ENCODE data around the gene KCNJ5.

The KCNJ5 gene

GRCh38 chr11:128868841-128869671 is 22.1 kb upstream of the KCNJ5 start:
- in situ Hi-C loops (cut with MboI; ENCODE audit: low sequenced_read_pairs) = no loop called here

GRCh38 chr11:128871168-128871610 is 20.0 kb upstream of the KCNJ5 start:
- in situ Hi-C loops (cut with MboI; ENCODE audit: low sequenced_read_pairs) = no loop called here

GRCh38 chr11:128872094-128872493 is 19.1 kb upstream of the KCNJ5 start:
- in situ Hi-C loops (cut with MboI; ENCODE audit: low sequenced_read_pairs) = no loop called here

GRCh38 chr11:128872594-128872993 is 18.6 kb upstream of the KCNJ5 start:
- in situ Hi-C loops (cut with MboI; ENCODE audit: low sequenced_read_pairs) = no loop called here

- in situ Hi-C loops (cut with MboI; ENCODE audit: low sequenced_read_pairs) = no loop called here
Observed at GRCh38 chr11:128874427-128874826, 16.7 kb upstream of the KCNJ5 start.

GRCh38 chr11:128876133-128876650 is 15.0 kb upstream of the KCNJ5 start:
- in situ Hi-C loops (cut with MboI; ENCODE audit: low sequenced_read_pairs) = no loop called here

- in situ Hi-C loops (cut with MboI; ENCODE audit: low sequenced_read_pairs) = no loop called here
Observed at GRCh38 chr11:128877726-128878125, 13.4 kb upstream of the KCNJ5 start.

GRCh38 chr11:128878455-128878854 is 12.7 kb upstream of the KCNJ5 start:
- in situ Hi-C loops (cut with MboI; ENCODE audit: low sequenced_read_pairs) = no loop called here

- in situ Hi-C loops (cut with MboI; ENCODE audit: low sequenced_read_pairs) = no loop called here
Observed at GRCh38 chr11:128879817-128880216, 11.3 kb upstream of the KCNJ5 start.

- in situ Hi-C loops (cut with MboI; ENCODE audit: low sequenced_read_pairs) = no loop called here
Observed at GRCh38 chr11:128881221-128881620, 9.9 kb upstream of the KCNJ5 start.

- in situ Hi-C loops (cut with MboI; ENCODE audit: low sequenced_read_pairs) = no loop called here
Observed at GRCh38 chr11:128882451-128882850, 8.7 kb upstream of the KCNJ5 start.

GRCh38 chr11:128884054-128884453 is 7.1 kb upstream of the KCNJ5 start:
- in situ Hi-C loops (cut with MboI; ENCODE audit: low sequenced_read_pairs) = no loop called here

GRCh38 chr11:128884703-128885338 is 6.3 kb upstream of the KCNJ5 start:
- in situ Hi-C loops (cut with MboI; ENCODE audit: low sequenced_read_pairs) = no loop called here

GRCh38 chr11:128886406-128887124 is 4.6 kb upstream of the KCNJ5 start:
- in situ Hi-C loops (cut with MboI; ENCODE audit: low sequenced_read_pairs) = no loop called here

- in situ Hi-C loops (cut with MboI; ENCODE audit: low sequenced_read_pairs) = no loop called here
Observed at GRCh38 chr11:128888034-128888985, 2.8 kb upstream of the KCNJ5 start.

- in situ Hi-C loops (cut with MboI; ENCODE audit: low sequenced_read_pairs) = no loop called here
Observed at GRCh38 chr11:128889657-128890213, 1.4 kb upstream of the KCNJ5 start.

- in situ Hi-C loops (cut with MboI; ENCODE audit: low sequenced_read_pairs) = no loop called here
Observed at GRCh38 chr11:128890216-128890542, 977 bp upstream of the KCNJ5 start.

GRCh38 chr11:128891913-128892398 is 800 bp downstream of the KCNJ5 start:
- in situ Hi-C loops (cut with MboI; ENCODE audit: low sequenced_read_pairs) = no loop called here

GRCh38 chr11:128892866-128893565 is 1.9 kb downstream of the KCNJ5 start:
- in situ Hi-C loops (cut with MboI; ENCODE audit: low sequenced_read_pairs) = no loop called here
